Fibroblast of the aortic adventitia (primary cell): ENCODE results near the gene NTSR1. TPM values are rescaled to one million over a fixed set of nuclear protein-coding genes. Genes with fewer than 3 reads are reported as not detected.

Source experiments
- DNase-seq: peaks from one replicate; pipeline ENCODE4 v3.0.0-alpha.2; 2010; ENCODE audit warnings: low read depth
- H3K4me3 ChIP-seq: 2 replicates; pipeline ENCODE4 v1.5.1; 2011; ENCODE audit warnings: low read depth, mild to moderate bottlenecking, control low read depth, low read length, moderate library complexity
- total RNA-seq: library from RNA; depleted of rRNA; stranded (reverse); fragments of >200 nt; gene quantifications from 2 replicates; pipeline ENCODE4 v1.2.3, GENCODE V29; 2012; ENCODE audit warnings: low replicate concordance
- TF ChIP-seq, protein P1 (sequence below): IDR thresholded peaks from 2 replicates; pipeline ENCODE4 v1.5.1; 2011; ENCODE audit warnings: mild to moderate bottlenecking, low read length, control low read depth, inconsistent platforms; ENCODE audit not compliant: insufficient read depth

NTSR1 gene
- total RNA-seq, 1 donor: 8.0 TPM

DNA sequence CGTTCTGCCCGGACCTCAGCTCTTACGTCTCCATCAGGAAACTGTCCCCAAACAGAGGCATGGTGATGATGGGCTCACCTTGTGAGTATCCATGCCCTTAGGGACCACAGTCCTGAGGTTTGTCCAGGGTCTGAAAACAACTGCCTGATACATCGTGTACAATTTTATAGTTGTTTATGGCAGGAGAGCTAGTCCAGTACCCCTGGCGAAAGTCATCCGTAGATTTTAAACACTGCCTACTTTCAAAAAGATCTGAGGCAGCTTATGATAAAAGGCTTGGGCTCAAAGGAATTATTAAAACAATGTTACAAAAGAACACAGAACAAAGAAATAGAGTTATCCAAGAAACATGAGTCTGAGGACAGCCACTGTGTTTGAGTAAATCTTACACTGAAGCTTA lies 14.0 kb downstream of the NTSR1 start:
- TF ChIP-seq, protein P1, sequence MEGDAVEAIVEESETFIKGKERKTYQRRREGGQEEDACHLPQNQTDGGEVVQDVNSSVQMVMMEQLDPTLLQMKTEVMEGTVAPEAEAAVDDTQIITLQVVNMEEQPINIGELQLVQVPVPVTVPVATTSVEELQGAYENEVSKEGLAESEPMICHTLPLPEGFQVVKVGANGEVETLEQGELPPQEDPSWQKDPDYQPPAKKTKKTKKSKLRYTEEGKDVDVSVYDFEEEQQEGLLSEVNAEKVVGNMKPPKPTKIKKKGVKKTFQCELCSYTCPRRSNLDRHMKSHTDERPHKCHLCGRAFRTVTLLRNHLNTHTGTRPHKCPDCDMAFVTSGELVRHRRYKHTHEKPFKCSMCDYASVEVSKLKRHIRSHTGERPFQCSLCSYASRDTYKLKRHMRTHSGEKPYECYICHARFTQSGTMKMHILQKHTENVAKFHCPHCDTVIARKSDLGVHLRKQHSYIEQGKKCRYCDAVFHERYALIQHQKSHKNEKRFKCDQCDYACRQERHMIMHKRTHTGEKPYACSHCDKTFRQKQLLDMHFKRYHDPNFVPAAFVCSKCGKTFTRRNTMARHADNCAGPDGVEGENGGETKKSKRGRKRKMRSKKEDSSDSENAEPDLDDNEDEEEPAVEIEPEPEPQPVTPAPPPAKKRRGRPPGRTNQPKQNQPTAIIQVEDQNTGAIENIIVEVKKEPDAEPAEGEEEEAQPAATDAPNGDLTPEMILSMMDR: no peak
- no peak overlapping the region for H3K4me3 ChIP-seq
- DNase-seq: no peak

DNA sequence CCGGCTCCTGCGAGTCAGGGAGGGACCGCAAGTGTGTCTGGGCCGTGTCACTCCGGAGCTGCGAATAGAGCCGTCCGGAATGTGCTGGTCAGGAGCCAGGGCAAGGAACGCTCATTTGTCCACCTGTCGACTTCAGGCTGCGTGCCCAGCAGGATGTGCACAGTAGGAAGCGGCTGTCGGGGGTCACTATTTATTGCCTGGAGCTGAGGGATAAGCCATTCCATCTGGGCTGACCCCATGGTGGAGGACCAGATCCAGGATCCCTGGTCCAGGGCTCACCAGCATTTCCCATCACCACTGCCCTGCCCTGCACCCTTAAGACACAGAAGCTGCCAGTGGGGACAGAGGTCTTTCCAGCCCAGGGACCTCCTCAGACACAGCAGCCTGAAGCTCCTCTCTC lies 14.7 kb downstream of the NTSR1 start:
- no peak overlapping the region for H3K4me3 ChIP-seq
- DNase-seq: peak; percentile 32
- TF ChIP-seq, protein P1: no peak

- no peak for DNase-seq
- no peak overlapping the region for H3K4me3 ChIP-seq
- TF ChIP-seq, protein P1: no peak
Observed at GRCh38 chr20:62723768-62724450, 15.3 kb downstream of the NTSR1 start.

GRCh38 chr20:62724692-62725595 lies 16.3 kb downstream of the NTSR1 start:
- H3K4me3 ChIP-seq: no peak overlapping the region
- TF ChIP-seq, protein P1: no peak
- DNase-seq: no peak

- DNase-seq: no peak
- TF ChIP-seq, protein P1: no peak
- H3K4me3 ChIP-seq: no peak overlapping the region
Observed at GRCh38 chr20:62725596-62726268, 17.1 kb downstream of the NTSR1 start.

GRCh38 chr20:62726276-62726675 lies 17.6 kb downstream of the NTSR1 start:
- TF ChIP-seq, protein P1: no peak
- H3K4me3 ChIP-seq: no peak overlapping the region
- DNase-seq: no peak
